HCEC 1CT (cell line): ENCODE data around the gene SRSF9.
"Not testable (repeated sequence)": the region's sequence is repeated elsewhere in the genome, so short reads cannot be mapped to it uniquely, and the experiment has no call there.

Source experiments
- DNase-seq: peaks from one replicate; pipeline ENCODE4 v3.0.0-alpha.2; 2017

SRSF9 gene

DNA sequence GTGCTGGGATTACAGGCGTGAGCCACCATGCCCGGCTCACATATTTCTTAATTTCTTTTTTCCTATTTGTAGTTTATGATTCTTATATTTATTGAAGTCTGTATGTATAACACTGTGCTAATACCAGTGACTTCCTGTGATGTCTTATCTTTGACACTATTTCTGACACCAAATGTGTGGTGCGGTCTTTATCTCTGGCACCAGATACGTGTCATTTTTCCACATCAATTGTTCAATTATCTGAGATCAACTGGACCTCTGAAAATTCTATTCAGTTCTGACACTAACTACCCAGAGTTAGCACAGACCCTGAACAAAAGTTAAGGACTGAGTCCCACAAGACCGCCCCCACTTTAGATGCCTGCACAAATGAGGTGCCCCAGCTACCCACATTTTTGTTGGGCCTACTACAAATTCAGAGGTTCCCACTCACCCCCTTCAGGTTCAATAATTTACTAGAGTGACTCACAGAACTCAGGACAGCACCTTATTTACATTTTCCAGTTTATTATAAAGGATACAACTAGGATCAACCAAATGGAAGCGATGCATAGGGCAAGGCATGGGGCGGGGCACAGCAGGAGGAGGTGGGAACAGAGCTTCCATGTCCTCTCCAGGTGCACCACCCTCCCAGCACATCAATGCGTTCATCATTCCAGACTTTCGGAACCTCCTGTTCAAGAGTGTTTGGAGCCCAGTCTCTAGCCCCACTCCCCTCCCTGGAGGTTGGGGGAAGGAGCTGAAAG, 11.6 kb upstream of the SRSF9 start:
- DNase-seq: no peak

- DNase-seq: no peak
Observed at GRCh38 chr12:120480211-120480610, 10.7 kb upstream of the SRSF9 start.

GRCh38 chr12:120479458-120479857, 9.9 kb upstream of the SRSF9 start:
- DNase-seq: no peak

DNA sequence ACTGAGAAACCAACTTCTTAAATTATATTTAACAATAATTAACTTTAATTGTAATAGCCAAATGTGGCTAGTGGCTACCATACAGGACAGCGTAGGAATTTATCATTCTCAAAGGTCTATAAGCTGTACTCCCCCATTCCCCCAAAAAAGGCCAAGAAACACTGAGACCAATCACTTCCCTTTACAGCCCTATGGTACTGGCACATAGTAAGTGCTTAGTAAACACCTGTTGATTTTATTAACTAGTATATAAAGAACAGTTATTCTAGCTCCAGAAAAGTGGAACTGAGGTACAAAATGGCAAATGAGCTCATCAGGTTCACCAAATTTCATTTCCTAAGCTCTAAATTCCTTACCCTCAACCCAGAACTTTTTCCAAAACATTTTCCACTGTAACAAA, 6.1 kb upstream of the SRSF9 start:
- no peak for DNase-seq

- DNase-seq: peak; percentile 65
Observed at GRCh38 chr12:120474616-120474960, 5.0 kb upstream of the SRSF9 start.

- DNase-seq: no peak
Observed at GRCh38 chr12:120473807-120474615, 4.5 kb upstream of the SRSF9 start.

DNA sequence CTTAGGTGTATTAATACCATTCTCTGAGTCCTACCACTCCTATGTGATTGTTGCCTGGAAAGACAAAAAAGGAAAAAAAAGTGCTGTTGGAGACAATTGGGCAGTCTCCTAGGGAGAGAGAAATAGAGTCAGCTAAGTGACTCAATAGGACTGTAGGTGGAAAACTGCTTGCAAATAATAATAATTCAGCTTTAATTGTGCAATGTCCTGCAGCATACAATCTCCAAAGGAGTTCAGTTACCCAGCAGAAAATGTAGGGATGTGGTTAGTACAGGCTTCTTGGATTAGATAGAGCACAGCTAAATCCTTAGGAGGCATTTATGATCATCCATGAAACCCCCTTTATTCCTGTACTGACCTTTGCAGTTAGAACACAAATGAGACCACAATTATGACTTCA, 3.0 kb upstream of the SRSF9 start:
- DNase-seq: no peak

DNA sequence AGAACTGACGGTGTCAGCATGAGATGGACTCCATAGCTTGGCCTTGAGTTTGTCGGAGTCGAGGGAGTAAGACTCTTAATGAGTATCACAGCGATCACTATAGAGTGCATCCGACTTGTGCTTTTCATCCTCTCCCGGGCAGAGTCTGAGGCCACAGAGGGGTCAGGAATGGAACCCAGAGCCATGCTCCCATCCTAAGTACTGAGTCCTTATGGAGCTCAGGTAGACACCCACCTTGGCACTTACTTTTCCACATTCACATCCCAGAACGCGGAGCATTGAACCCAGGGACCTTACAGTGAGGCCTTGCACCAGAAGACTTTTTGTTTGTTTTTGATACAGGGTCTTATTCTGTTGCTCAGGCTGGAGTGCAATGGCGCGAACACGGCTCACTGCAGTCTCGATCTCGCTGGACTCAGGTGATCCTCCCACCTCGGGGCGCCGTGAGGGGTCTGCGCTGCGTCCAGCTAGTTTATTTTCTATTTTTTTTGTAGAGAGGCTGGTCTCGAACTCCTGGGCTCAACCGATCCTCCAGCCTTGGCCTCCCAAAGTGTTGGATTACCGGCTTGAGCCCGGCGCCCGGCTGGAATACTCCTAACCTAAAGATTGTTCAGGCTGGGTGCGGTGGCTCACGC, 719 bp upstream of the SRSF9 start:
- DNase-seq: no peak

- DNase-seq: peak; percentile 17
Observed at GRCh38 chr12:120468821-120469449, 613 bp downstream of the SRSF9 start.

DNA sequence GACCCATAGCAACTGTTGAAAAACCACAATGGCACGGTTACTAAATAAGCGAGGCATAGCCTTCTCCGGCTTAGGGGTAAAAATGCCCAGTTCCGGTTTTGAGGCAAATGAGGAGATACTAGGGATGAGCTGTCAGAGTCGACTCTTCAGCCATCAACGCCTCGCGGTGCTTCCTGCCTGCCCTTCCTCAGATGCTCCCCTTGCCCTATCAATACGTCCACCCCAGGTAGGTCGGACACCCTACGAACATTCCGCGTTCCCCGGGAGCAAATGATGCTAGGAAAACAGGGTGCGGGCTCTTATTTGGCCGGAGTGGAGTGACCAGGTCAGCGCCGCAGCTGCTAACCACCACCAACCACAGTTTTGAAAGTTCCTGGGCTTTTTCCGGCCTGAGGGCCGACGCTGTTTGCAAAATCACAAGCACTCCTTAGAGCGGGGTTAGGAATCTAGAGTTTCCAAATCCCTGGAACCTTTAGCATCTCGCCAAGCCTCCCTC, 1.2 kb downstream of the SRSF9 start:
- peak; percentile 53 for DNase-seq

DNA sequence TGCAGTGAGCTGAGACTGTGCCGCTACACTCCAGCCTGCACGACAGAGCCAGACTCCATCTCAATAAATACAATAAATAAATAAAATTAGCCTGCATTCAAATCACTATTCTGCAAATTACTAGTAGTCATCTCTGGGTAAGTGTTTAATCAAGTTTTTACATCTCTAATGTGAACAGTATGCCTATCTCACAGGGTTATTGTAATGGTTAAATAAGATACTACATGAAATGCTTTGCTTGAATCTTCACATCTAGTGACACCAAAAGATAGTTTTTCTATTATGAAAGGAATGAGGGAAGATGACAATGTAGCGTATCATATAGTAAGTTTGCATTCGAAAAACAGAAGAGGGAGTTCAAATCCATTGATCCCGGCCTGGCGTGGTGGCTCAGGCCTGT, 2.1 kb downstream of the SRSF9 start:
- DNase-seq: no peak

DNA sequence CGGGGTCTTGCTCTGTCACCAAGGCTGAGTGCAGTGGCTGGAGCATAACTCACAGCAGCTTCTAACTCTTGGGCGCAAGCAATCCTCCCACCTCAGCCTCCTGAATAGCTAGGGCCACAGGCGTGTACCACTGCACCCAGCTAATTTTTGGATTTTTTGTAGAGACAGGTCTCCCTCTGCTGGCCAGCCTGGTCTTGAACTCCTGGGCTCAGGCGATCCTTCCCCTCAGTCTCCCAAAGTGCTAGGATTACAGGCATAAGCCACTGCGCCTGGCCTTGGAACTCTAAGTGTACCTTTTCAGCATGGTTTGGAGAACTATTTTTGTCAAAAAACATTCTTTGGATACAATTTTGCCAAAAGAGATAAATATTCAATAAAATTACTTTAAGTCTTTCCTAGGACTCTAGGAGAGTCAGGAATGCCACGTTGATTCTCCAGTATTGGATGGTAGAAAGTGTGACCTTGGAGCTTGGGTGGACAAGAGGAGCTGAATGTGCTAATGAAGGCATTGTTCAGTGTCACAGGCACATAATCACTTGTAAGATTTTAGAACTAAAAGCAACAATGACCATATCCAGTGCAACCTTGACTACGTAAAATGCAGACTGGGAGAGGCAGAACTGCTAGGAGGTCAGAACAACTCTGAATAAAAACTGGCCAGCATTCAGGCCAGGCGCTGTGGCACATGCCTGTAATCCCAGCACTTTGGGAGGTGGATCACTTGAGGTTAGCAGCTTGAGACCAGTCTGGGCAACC, 2.8 kb downstream of the SRSF9 start:
- DNase-seq: peak; percentile 45

- no peak for DNase-seq
Observed at GRCh38 chr12:120465756-120466155, 3.8 kb downstream of the SRSF9 start.

GRCh38 chr12:120463712-120464111, 5.8 kb downstream of the SRSF9 start:
- DNase-seq: no peak

GRCh38 chr12:120462099-120462640, 7.4 kb downstream of the SRSF9 start:
- DNase-seq: no peak

- DNase-seq: no peak
Observed at GRCh38 chr12:120460157-120460556, 9.4 kb downstream of the SRSF9 start.

DNA sequence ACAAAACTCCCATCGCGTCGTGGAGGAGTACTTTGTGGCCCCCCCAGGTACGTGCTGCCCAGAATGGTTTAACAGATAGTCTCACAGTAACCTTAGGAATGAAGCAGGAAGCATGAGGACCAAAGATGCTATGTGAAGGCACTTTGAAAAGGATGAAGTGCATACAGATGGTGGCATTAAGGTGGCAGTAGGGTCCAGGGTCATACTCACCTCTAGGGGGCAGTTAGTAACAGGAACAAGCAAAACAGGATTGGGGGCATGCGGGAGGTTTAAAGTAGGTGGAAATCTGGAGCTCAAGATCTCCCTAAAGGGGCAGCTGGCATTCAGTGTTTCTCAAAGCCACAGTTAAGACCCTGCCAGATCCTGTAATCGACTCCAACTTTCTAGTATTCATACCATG, 12.4 kb downstream of the SRSF9 start:
- DNase-seq: no peak

GRCh38 chr12:120455302-120455701, 14.2 kb downstream of the SRSF9 start:
- DNase-seq: no peak

GRCh38 chr12:120453977-120454376, 15.6 kb downstream of the SRSF9 start:
- DNase-seq: peak; percentile 57

GRCh38 chr12:120453060-120453750, 16.3 kb downstream of the SRSF9 start:
- no peak for DNase-seq

DNA sequence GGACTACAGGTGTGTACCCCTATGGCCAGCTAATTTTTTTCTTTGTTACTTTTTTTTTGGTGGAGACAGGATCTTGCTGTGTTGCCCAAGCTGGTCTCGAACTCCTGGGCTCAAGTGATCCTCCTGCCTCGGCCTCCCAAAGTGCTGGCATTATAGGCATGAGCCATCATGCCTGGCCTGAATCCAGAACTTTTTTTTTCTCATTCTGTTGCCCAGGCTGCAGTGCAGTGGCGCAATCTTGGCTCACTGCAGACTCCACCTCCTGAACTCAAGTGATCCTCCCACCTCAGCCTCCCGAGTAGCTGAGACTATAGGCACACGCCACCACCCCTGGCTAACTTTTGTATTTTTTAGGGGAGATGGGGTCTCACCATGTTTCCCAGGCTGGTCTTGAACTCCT, 17.0 kb downstream of the SRSF9 start:
- DNase-seq: not testable (repeated sequence)

DNA sequence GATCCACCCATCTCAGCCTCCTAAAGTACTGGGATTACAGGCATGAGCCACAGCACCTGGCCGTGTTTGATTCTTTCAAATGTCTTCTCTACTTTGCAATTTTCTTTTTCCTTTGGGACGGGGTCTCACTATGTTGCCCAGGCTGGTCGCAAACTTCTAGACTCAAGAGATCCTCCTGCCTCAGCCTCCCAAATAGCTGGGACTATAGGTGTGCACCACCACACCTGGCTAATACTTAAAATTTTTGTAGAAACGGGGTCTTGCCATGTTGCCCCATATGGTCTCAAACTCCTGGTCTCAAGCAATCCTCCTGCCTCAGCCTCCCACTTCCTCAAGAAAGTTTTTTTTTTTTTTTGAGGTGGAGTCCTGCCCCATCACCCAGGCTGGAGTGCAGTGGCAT, 21.6 kb downstream of the SRSF9 start:
- no peak for DNase-seq
